HK-2 (cell line): ENCODE measurements around the gene RAB11B.
"Not testable (repeated sequence)": the region's sequence is repeated elsewhere in the genome, so short reads cannot be mapped to it uniquely, and the experiment has no call there.

Experiments
- DNase-seq: peaks from one replicate; pipeline ENCODE4 v3.0.0-alpha.2; 2018; ENCODE audit not compliant: unreplicated experiment

RAB11B gene

GRCh38 chr19:8393871-8394250 lies 3.7 kb downstream of the RAB11B start:
- DNase-seq: no peak

- DNase-seq: no peak
These were observed 5.5 kb downstream of the RAB11B start for GRCh38 chr19:8395621-8396082.

GRCh38 chr19:8396185-8396562 lies 6.0 kb downstream of the RAB11B start:
- no peak for DNase-seq

- peak; percentile 63 for DNase-seq
These were observed 6.5 kb downstream of the RAB11B start for GRCh38 chr19:8396563-8397203.

GRCh38 chr19:8397271-8397670 lies 7.1 kb downstream of the RAB11B start:
- peak; percentile 18 for DNase-seq

- DNase-seq: no peak
These were observed 7.7 kb downstream of the RAB11B start for GRCh38 chr19:8397746-8398310.

- peak; percentile 69 for DNase-seq
These were observed 8.2 kb downstream of the RAB11B start for GRCh38 chr19:8398311-8398771.

- DNase-seq: no peak
These were observed 9.6 kb downstream of the RAB11B start for GRCh38 chr19:8399681-8400188.

- no peak for DNase-seq
These were observed 11.8 kb downstream of the RAB11B start for GRCh38 chr19:8401981-8402411.

- DNase-seq: no peak
These were observed 13.1 kb downstream of the RAB11B start for GRCh38 chr19:8403098-8403819.

GRCh38 chr19:8403820-8404109 lies 13.6 kb downstream of the RAB11B start:
- DNase-seq: no peak

GRCh38 chr19:8404391-8405151 lies 14.4 kb downstream of the RAB11B start:
- DNase-seq: no peak

GRCh38 chr19:8410718-8411117 lies 20.6 kb downstream of the RAB11B start:
- DNase-seq: not testable (repeated sequence)

GRCh38 chr19:8412783-8413628 lies 22.8 kb downstream of the RAB11B start, which contains the start of gene MARCHF2:
Gene MARCHF2, plus strand, starts transcription at chr19:8413305. Its CDS starts 8,536 bp downstream, at chr19:8421841.
- peak; percentile 97 for DNase-seq

- no peak for DNase-seq
These were observed 23.5 kb downstream of the RAB11B start for GRCh38 chr19:8413629-8413995.

GRCh38 chr19:8416796-8417195 lies 26.6 kb downstream of the RAB11B start:
- DNase-seq: no peak

- no peak for DNase-seq
These were observed 31.6 kb downstream of the RAB11B start for GRCh38 chr19:8421484-8422461.

GRCh38 chr19:8423817-8424223 lies 33.7 kb downstream of the RAB11B start:
- DNase-seq: peak; percentile 84

- DNase-seq: not testable (repeated sequence)
These were observed 35.2 kb downstream of the RAB11B start for GRCh38 chr19:8425331-8425730.

GRCh38 chr19:8426283-8426682 lies 36.1 kb downstream of the RAB11B start:
- no peak for DNase-seq
